Mesendoderm (in vitro differentiated cells): ENCODE measurements around the gene BCAT1.

Experiments
- DNase-seq: peaks from one replicate; pipeline ENCODE4 v3.0.0; 2013
- H2AK5ac ChIP-seq: 2 replicates; pipeline ENCODE4 v1.6.1; 2013; ENCODE audit warnings: low read length, inconsistent platforms
- H2BK120ac ChIP-seq: 2 replicates; pipeline ENCODE4 v1.6.1; 2013; ENCODE audit warnings: low read depth, mild to moderate bottlenecking, low read length, moderate library complexity, mixed read lengths
- H2BK15ac ChIP-seq: replicated peaks from 2 replicates; pipeline ENCODE4 v1.6.1; 2013; ENCODE audit warnings: low read depth, mild to moderate bottlenecking, moderate library complexity
- H2BK5ac ChIP-seq: 2 replicates; pipeline ENCODE4 v1.6.1; 2013; ENCODE audit warnings: low read length, inconsistent platforms
- H3K18ac ChIP-seq: 2 replicates; pipeline ENCODE4 v1.6.1; 2013; ENCODE audit warnings: mild to moderate bottlenecking, low read length, mixed read lengths
- H3K23ac ChIP-seq: one replicate; pipeline ENCODE4 v1.6.1; 2013; ENCODE audit warnings: low read length
- H3K27ac ChIP-seq: 2 replicates; pipeline ENCODE4 v1.5.1; 2013; ENCODE audit warnings: low read depth, mild to moderate bottlenecking, inconsistent platforms, low read length, moderate library complexity
- H3K27me3 ChIP-seq: 2 replicates; pipeline ENCODE4 v1.6.1; 2013; ENCODE audit warnings: low read length, control low read depth, mild to moderate bottlenecking, inconsistent platforms; ENCODE audit not compliant: insufficient read depth, poor library complexity
- H3K36me3 ChIP-seq: 2 replicates; pipeline ENCODE4 v1.6.1; 2013; ENCODE audit warnings: low read length, inconsistent platforms; ENCODE audit not compliant: control insufficient read depth, insufficient read depth
- H3K4ac ChIP-seq: one replicate; pipeline ENCODE4 v1.6.1; 2013; ENCODE audit warnings: low read depth, mild to moderate bottlenecking, low read length, moderate library complexity
- H3K4me1 ChIP-seq: 2 replicates; pipeline ENCODE4 v1.6.1; 2013; ENCODE audit warnings: low read depth, low read length, inconsistent platforms; ENCODE audit not compliant: control insufficient read depth
- H3K4me2 ChIP-seq: 2 replicates; pipeline ENCODE4 v1.6.1; 2013; ENCODE audit warnings: low read length
- H3K4me3 ChIP-seq: 2 replicates; pipeline ENCODE4 v1.5.1; 2013; ENCODE audit warnings: mild to moderate bottlenecking, low read length
- H3K56ac ChIP-seq: one replicate; pipeline ENCODE4 v1.6.1; 2013; ENCODE audit warnings: low read length
- H3K79me1 ChIP-seq: 2 replicates; pipeline ENCODE4 v1.6.1; 2013; ENCODE audit warnings: low read length, inconsistent platforms
- H3K79me2 ChIP-seq: 2 replicates; pipeline ENCODE4 v1.6.1; 2013; ENCODE audit warnings: mild to moderate bottlenecking, low read length; ENCODE audit not compliant: control insufficient read depth, insufficient read depth
- H3K9ac ChIP-seq: 2 replicates; pipeline ENCODE4 v1.6.1; 2013; ENCODE audit warnings: low read length, inconsistent platforms
- H4K5ac ChIP-seq: one replicate; pipeline ENCODE4 v1.6.1; 2013; ENCODE audit warnings: low read length
- H4K8ac ChIP-seq: one replicate; pipeline ENCODE4 v1.6.1; 2013; ENCODE audit warnings: low read depth, mild to moderate bottlenecking, control low read depth, low read length, moderate library complexity
- WGBS: extraction: QIAGEN DNeasy Blood & Tissue Kit; methylation state at CpG from one replicate; pipeline ENCODE4 v1.1.7; 2013; ENCODE audit warnings: low lambda C conversion rate, missing lambda C conversion rate; ENCODE audit not compliant: insufficient coverage; ENCODE audit errors: extremely low coverage; 5-methylcytosine and 5-hydroxymethylcytosine counted together

Gene BCAT1

DNA sequence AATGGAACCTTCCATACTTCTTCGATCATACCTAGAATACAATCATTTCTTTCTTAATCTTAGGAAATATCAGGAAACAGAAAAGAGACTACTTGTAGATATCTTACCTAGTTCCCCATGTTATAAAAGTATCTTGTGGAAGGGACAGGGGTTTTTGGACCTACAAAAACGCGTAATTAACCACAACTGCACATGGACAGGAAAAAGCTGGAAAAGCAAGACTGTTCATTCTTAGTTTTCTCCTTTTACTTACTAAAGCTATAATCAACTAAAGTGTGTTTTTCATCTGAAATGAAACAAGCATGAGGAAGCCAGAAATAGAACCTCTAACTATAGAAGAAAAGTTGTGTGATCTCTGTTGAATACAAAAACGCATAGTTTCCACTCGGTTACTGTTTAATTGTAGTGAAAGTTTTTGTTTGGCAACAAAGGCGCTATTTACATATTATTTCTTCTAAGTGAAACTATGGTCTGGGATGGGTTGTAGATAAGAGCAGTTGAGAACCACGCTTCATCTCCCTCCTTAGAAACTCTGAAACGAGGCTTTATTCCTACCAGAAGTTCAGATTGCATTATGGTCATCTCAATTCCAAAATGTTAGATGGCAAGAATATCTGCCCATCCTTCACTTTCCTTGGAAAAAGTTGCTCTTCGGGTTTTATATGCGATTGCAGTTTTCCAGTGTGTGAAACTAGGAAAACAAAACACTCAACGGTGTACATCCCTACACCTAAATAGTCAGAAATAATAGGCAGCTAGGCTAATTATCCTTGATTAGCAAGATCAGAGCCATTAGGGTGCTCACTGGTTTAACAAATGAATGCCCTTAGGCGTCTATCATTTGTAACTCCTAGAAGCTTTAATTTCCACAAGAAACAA is 1.1 kb downstream of the BCAT1 start:
- H3K56ac ChIP-seq = peak overlapping the region; percentile 96
- H3K79me1 ChIP-seq = no peaks in the 10 kb centered on the region
- H2AK5ac ChIP-seq = no peak overlapping the region
- H2BK15ac ChIP-seq = no peak overlapping the region
- H3K4ac ChIP-seq = peak overlapping the region; percentile 40
- H3K4me1 ChIP-seq = peaks cover 5% of the 10 kb centered on the region
- peak overlapping the region; percentile 82 for H2BK120ac ChIP-seq
- H3K4me3 ChIP-seq = peak overlapping the region; percentile 62
- no peaks in the 10 kb centered on the region for H3K36me3 ChIP-seq
- H3K18ac ChIP-seq = peak overlapping the region; percentile 21
- H3K27me3 ChIP-seq = no peaks in the 10 kb centered on the region
- peak overlapping the region; percentile 60 for H3K4me2 ChIP-seq
- H3K23ac ChIP-seq = no peak overlapping the region
- H3K9ac ChIP-seq = peak overlapping the region; percentile 93
- H2BK5ac ChIP-seq = peak overlapping the region; percentile 12
- peak overlapping the region; percentile 87 for H3K27ac ChIP-seq
- WGBS = no CpG with 5 or more reads among the region's 12 CpGs
- H4K8ac ChIP-seq = peak overlapping the region; percentile 39
- peak; percentile 39 for DNase-seq
- peak overlapping the region; percentile 7 for H4K5ac ChIP-seq
- peaks cover 41% of the 10 kb centered on the region for H3K79me2 ChIP-seq

DNA sequence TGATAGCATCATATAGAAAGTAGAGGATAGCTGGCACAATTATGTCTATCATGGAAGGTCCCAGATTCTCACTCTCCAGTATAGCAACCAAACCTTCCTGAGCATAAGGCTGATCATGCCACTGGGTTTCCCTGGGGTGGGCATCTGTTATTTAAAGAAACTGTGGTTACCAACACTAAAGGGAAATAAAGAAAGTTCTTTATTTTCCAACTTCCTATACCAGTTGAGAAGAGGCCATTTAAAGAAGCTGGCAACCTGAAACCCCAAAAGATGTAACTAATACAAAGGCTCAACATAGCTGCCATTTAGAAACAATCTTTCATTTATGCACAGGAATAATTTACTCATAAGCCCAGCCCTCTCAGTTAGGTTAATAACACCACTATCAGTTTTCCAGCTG is 3.1 kb downstream of the BCAT1 start:
- H2BK120ac ChIP-seq = peak overlapping the region; percentile 73
- no peak overlapping the region for H2BK5ac ChIP-seq
- no peak overlapping the region for H4K5ac ChIP-seq
- no peak overlapping the region for H2AK5ac ChIP-seq
- no peaks in the 10 kb centered on the region for H3K27me3 ChIP-seq
- peak overlapping the region; percentile 89 for H4K8ac ChIP-seq
- no peaks in the 10 kb centered on the region for H3K36me3 ChIP-seq
- H3K79me1 ChIP-seq = no peaks in the 10 kb centered on the region
- H3K23ac ChIP-seq = no peak overlapping the region
- H3K18ac ChIP-seq = no peak overlapping the region
- peaks cover 10% of the 10 kb centered on the region for H3K4me1 ChIP-seq
- no peak overlapping the region for H3K4me2 ChIP-seq
- DNase-seq = no peak
- H3K79me2 ChIP-seq = peaks cover 61% of the 10 kb centered on the region
- no peak overlapping the region for H3K27ac ChIP-seq
- H2BK15ac ChIP-seq = peak overlapping the region; percentile 92
- peak overlapping the region; percentile 56 for H3K56ac ChIP-seq
- no peak overlapping the region for H3K4me3 ChIP-seq
- H3K4ac ChIP-seq = no peak overlapping the region
- H3K9ac ChIP-seq = peak overlapping the region; percentile 10

DNA sequence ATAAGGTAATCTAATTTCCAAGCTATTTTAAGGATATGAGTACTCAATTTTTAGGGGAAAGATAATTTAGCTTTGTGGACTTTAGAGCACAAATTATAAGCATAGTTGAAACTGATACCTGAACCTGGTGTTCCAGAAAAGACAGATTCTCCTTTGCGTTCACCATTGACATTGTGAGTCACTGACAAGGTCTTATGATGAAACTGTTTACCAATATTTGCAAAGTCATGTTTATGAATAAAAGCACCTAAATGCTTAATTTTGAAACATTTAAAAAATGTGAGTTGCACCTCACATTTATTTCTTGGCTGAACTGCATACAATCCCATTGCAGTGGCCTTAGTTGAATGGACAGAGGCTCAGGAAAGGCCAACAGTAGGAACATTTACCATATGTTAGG is 3.9 kb downstream of the BCAT1 start:
- H3K9ac ChIP-seq = no peak overlapping the region
- no peak for DNase-seq
- H3K23ac ChIP-seq = no peak overlapping the region
- H3K36me3 ChIP-seq = no peaks in the 10 kb centered on the region
- no peak overlapping the region for H3K18ac ChIP-seq
- no peak overlapping the region for H2BK5ac ChIP-seq
- no peak overlapping the region for H2AK5ac ChIP-seq
- peaks cover 10% of the 10 kb centered on the region for H3K4me1 ChIP-seq
- H2BK120ac ChIP-seq = no peak overlapping the region
- H3K79me2 ChIP-seq = peaks cover 62% of the 10 kb centered on the region
- no peak overlapping the region for H3K4me3 ChIP-seq
- no peak overlapping the region for H3K4ac ChIP-seq
- no peak overlapping the region for H4K8ac ChIP-seq
- no peaks in the 10 kb centered on the region for H3K79me1 ChIP-seq
- no peak overlapping the region for H4K5ac ChIP-seq
- no CpG with 5 or more reads among the region's 1 CpG for WGBS
- H3K27me3 ChIP-seq = no peaks in the 10 kb centered on the region
- no peak overlapping the region for H2BK15ac ChIP-seq
- no peak overlapping the region for H3K4me2 ChIP-seq
- H3K56ac ChIP-seq = no peak overlapping the region
- H3K27ac ChIP-seq = no peak overlapping the region

DNA sequence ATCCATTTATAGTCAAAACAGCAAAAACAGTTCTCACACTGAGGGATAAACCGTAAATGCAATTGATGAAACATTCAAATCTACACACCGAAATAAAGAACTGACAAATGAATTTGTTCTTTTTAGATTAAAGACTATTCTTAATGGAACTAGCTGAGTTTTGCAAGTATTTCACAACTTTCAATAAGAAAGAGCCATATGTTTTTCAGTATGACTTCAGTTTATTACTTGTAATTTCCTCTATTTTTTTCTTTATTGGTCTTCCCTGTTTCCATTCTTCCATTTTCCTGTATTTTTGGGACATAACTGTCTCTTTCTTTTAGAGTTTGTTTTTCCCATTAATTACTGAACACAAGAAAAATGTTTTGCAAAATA is 4.3 kb downstream of the BCAT1 start:
- Histone ChIP-seq H3K27me3 (no peaks in the 10 kb centered on the region), H2AK5ac (no peak overlapping the region), H3K9ac (no peak overlapping the region), H4K8ac (no peak overlapping the region), H3K4me2 (no peak overlapping the region), H2BK15ac (no peak overlapping the region), H3K18ac (no peak overlapping the region), H3K56ac (no peak overlapping the region), H4K5ac (no peak overlapping the region), H3K4me3 (no peak overlapping the region), H3K79me1 (no peaks in the 10 kb centered on the region), H2BK5ac (no peak overlapping the region), H2BK120ac (no peak overlapping the region), H3K79me2 (peaks cover 63% of the 10 kb centered on the region), H3K4me1 (peaks cover 10% of the 10 kb centered on the region), H3K4ac (no peak overlapping the region), H3K27ac (no peak overlapping the region), H3K36me3 (no peaks in the 10 kb centered on the region), H3K23ac (no peak overlapping the region)
- DNase-seq = no peak
- WGBS = no CpG with 5 or more reads among the region's 2 CpGs

- Histone ChIP-seq H3K9ac (no peak overlapping the region), H3K56ac (no peak overlapping the region), H3K27me3 (no peaks in the 10 kb centered on the region), H2BK15ac (no peak overlapping the region), H2BK5ac (no peak overlapping the region), H3K36me3 (no peaks in the 10 kb centered on the region), H2AK5ac (no peak overlapping the region), H3K27ac (no peak overlapping the region), H3K23ac (no peak overlapping the region), H3K79me1 (no peaks in the 10 kb centered on the region), H2BK120ac (no peak overlapping the region), H3K4me3 (no peak overlapping the region), H4K8ac (no peak overlapping the region), H3K4me2 (no peak overlapping the region), H3K18ac (no peak overlapping the region), H3K4me1 (peaks cover 10% of the 10 kb centered on the region), H3K4ac (no peak overlapping the region), H3K79me2 (peaks cover 65% of the 10 kb centered on the region), H4K5ac (no peak overlapping the region)
- no CpG with 5 or more reads among the region's 6 CpGs for WGBS
- no peak for DNase-seq
Observed at GRCh38 chr12:24943947-24944600, 4.8 kb downstream of the BCAT1 start.
